SK-N-SH (cell line): ENCODE data around the gene OR9A4. TPM values are rescaled to one million over a fixed set of nuclear protein-coding genes. Genes with fewer than 3 reads are reported as not detected.

Experiments used
- CTCF ChIA-PET: fragments of 300-600, 350-600 bp; formaldehyde crosslinking; extraction: SDS; loops from one replicate; lab custom pipeline; 2021; lab: Yijun Ruan, JAX
- POLR2A ChIA-PET: fragments of 350-600 bp; sonication (Branson Sonifier 250); formaldehyde crosslinking; extraction: SDS; loops from one replicate; lab custom pipeline; 2020; ENCODE audit warnings: antibody characterized with exemption, inconsistent platforms; lab: Yijun Ruan, JAX
- DNase-seq: peaks from one replicate; pipeline ENCODE4 v3.0.0; 2012
- H2AFZ ChIP-seq: fragments of 200-600 bp; sonication (generic); 2 replicates; pipeline ENCODE4 v1.8.1; 2016; ENCODE audit warnings: antibody characterized with exemption, mild to moderate bottlenecking, low read depth
- H3F3A ChIP-seq: fragments of 200-600 bp; sonication (generic); replicated peaks from 2 replicates; pipeline ENCODE3; 2016; ENCODE audit warnings: antibody characterized with exemption, mild to moderate bottlenecking; ENCODE audit not compliant: insufficient read depth
- H3K27ac ChIP-seq, 2 experiments: fragments of 200-500 bp in 1 of 2; fragments of 200-600 bp in 1 of 2; sonication (Bioruptor generic) in 1 of 2; sonication (generic), shearing (Covaris generic) in 1 of 2; 2 replicates each; pipeline versions ENCODE4 v1.5.1 to v1.6.1; 2014 to 2016; ENCODE audit warnings: low read depth in 2 of 2, inconsistent platforms in 1 of 2, low read length in 1 of 2, mild to moderate bottlenecking in 1 of 2, mixed read lengths in 1 of 2
- H3K27me3 ChIP-seq: fragments of 200-600 bp; sonication (generic), shearing (Covaris generic); 2 replicates; pipeline ENCODE4 v1.6.1; 2016; ENCODE audit warnings: mixed run types; ENCODE audit not compliant: insufficient read depth
- H3K36me3 ChIP-seq, 2 experiments: fragments of 200-500 bp in 1 of 2; fragments of 200-600 bp in 1 of 2; sonication (Bioruptor generic) in 1 of 2; sonication (generic) in 1 of 2; replicated peaks in 1 of 2; 2 replicates each; pipeline versions ENCODE3 to v1.5.1; 2014 to 2016; ENCODE audit warnings: low read length in 1 of 2, mild to moderate bottlenecking in 1 of 2; ENCODE audit not compliant: insufficient read depth in 2 of 2, control insufficient read depth in 1 of 2
- H3K4me1 ChIP-seq, 2 experiments: fragments of 200-500 bp in 1 of 2; fragments of 200-600 bp in 1 of 2; sonication (Bioruptor generic) in 1 of 2; sonication (generic), shearing (Covaris generic) in 1 of 2; 2 replicates each; pipeline versions ENCODE4 v1.5.1 to v1.6.1; 2014 to 2016; ENCODE audit warnings: low read depth in 1 of 2, low read length in 1 of 2, mixed run types in 1 of 2; ENCODE audit not compliant: insufficient read depth in 2 of 2, control insufficient read depth in 1 of 2
- H3K4me2 ChIP-seq: fragments of 200-600 bp; sonication (generic), shearing (Covaris generic); 2 replicates; pipeline ENCODE4 v1.6.1; 2017; ENCODE audit warnings: mixed run types
- H3K4me3 ChIP-seq, 2 experiments: fragments of 200-500 bp in 1 of 2; fragments of 200-600 bp in 1 of 2; sonication (Bioruptor generic) in 1 of 2; sonication (generic), shearing (Covaris generic) in 1 of 2; 2 replicates each; pipeline versions ENCODE4 v1.5.1 to v1.8.1; 2014 to 2016; ENCODE audit warnings: low read depth in 2 of 2, inconsistent platforms in 1 of 2, low read length in 1 of 2, mild to moderate bottlenecking in 1 of 2, mixed read lengths in 1 of 2, moderate library complexity in 1 of 2
- H3K79me2 ChIP-seq: fragments of 200-600 bp; sonication (generic); 2 replicates; pipeline ENCODE4 v1.8.1; 2017; ENCODE audit warnings: mild to moderate bottlenecking; ENCODE audit not compliant: insufficient read depth
- H3K9ac ChIP-seq: fragments of 200-600 bp; sonication (generic); 2 replicates; pipeline ENCODE4 v1.6.1; 2017; ENCODE audit warnings: mixed run types
- H3K9me2 ChIP-seq: fragments of 200-600 bp; sonication (generic); 2 replicates; pipeline ENCODE4 v1.6.1; 2017; ENCODE audit warnings: mixed run types
- H3K9me3 ChIP-seq: fragments of 200-600 bp; sonication (generic); 2 replicates; pipeline ENCODE4 v1.6.1; 2017; ENCODE audit warnings: mixed run types, mild to moderate bottlenecking, moderate library complexity
- H4K20me1 ChIP-seq: fragments of 200-600 bp; sonication (generic); 2 replicates; pipeline ENCODE4 v1.6.1; 2017; ENCODE audit warnings: mild to moderate bottlenecking, mixed run types; ENCODE audit not compliant: insufficient read depth
- CHD2 ChIP-seq: fragments of 150-350 bp; IDR thresholded peaks from 2 replicates; pipeline ENCODE4 v1.6.1; 2018; ENCODE audit warnings: low read length; ENCODE audit not compliant: partially characterized antibody
- ELF1 ChIP-seq: IDR thresholded peaks from 2 replicates; pipeline ENCODE4 v1.4.0; 2012
- EP300 ChIP-seq, 2 experiments: IDR thresholded peaks; 2 replicates each; pipeline versions ENCODE4 v1.4.0 to v1.6.1; 2012; ENCODE audit warnings: borderline replicate concordance in 1 of 2, low read depth in 1 of 2, low read length in 1 of 2
- FOXM1 ChIP-seq: IDR thresholded peaks from 2 replicates; pipeline ENCODE4 v1.4.0; 2012; ENCODE audit warnings: low read depth, mild to moderate bottlenecking
- GATA2 ChIP-seq: sonication (generic); formaldehyde crosslinking; IDR thresholded peaks from 2 replicates; pipeline ENCODE4 v1.5.0; 2020; ENCODE audit warnings: mild to moderate bottlenecking, missing genetic modification reagents
- JUND ChIP-seq: IDR thresholded peaks from 2 replicates; pipeline ENCODE4 v1.4.0; 2012
- MEF2A ChIP-seq: IDR thresholded peaks from 2 replicates; pipeline ENCODE4 v1.4.0; 2012; ENCODE audit warnings: low read depth, borderline replicate concordance
- MXI1 ChIP-seq: IDR thresholded peaks from 2 replicates; pipeline ENCODE4 v1.6.1; 2012; ENCODE audit warnings: mild to moderate bottlenecking, low read depth, low read length, improper control_type of control experiment
- NRF1 ChIP-seq: IDR thresholded peaks from 2 replicates; pipeline ENCODE4 v1.6.1; 2012; ENCODE audit warnings: low read depth, mild to moderate bottlenecking, low read length
- POLR2AphosphoS5 ChIP-seq: IDR thresholded peaks from 2 replicates; pipeline ENCODE4 v1.6.1; 2012; ENCODE audit warnings: low read depth, low read length
- RFX5 ChIP-seq: IDR thresholded peaks from 2 replicates; pipeline ENCODE4 v1.6.1; 2012; ENCODE audit warnings: mild to moderate bottlenecking, improper control_type of control experiment, low read length
- TAF1 ChIP-seq: IDR thresholded peaks from 2 replicates; pipeline ENCODE4 v1.6.1; 2012; ENCODE audit warnings: low read depth, mild to moderate bottlenecking, low read length, moderate library complexity, borderline replicate concordance
- TCF12 ChIP-seq: IDR thresholded peaks from 2 replicates; pipeline ENCODE4 v1.4.0; 2012
- TEAD4 ChIP-seq: IDR thresholded peaks from 2 replicates; pipeline ENCODE4 v1.4.0; 2012; ENCODE audit warnings: mild to moderate bottlenecking, borderline replicate concordance; ENCODE audit not compliant: insufficient read depth
- YY1 ChIP-seq: IDR thresholded peaks from 2 replicates; pipeline ENCODE4 v1.4.0; 2012; ENCODE audit warnings: low read depth, mild to moderate bottlenecking
- WGBS: methylation state at CpG from one replicate; pipeline ENCODE4 v1.1.6; 2017; ENCODE audit warnings: low lambda C conversion rate; 5-methylcytosine and 5-hydroxymethylcytosine counted together
- polyA plus RNA-seq, 3 experiments: library from polyadenylated mRNA; depleted of rRNA; stranded (reverse); fragments of >200 nt; gene quantifications; 2 replicates each; pipeline ENCODE4 v1.2.3, GENCODE V29; 2012
- TF ChIP-seq, protein P1 (sequence below): fragments of 200-600 bp; sonication (generic); IDR thresholded peaks from 2 replicates; pipeline ENCODE4 v1.6.1; 2017; ENCODE audit warnings: antibody characterized with exemption, mild to moderate bottlenecking, moderate library complexity
- TF ChIP-seq, protein P2 (sequence below): fragments of 150-350 bp; IDR thresholded peaks from 2 replicates; pipeline ENCODE4 v1.6.1; 2017; ENCODE audit warnings: antibody characterized with exemption, low read length, low read depth, borderline replicate concordance
- TF ChIP-seq, protein P3 (sequence below): IDR thresholded peaks from 2 replicates; pipeline ENCODE4 v1.6.1; 2012; ENCODE audit warnings: mild to moderate bottlenecking, low read depth, low read length, moderate library complexity
- TF ChIP-seq, protein P4 (sequence below): IDR thresholded peaks from 2 replicates; pipeline ENCODE4 v1.4.0; 2012; ENCODE audit warnings: low read depth, borderline replicate concordance

Gene OR9A4
- polyA plus RNA-seq, 1 of the 3 experiments (the other 2 are of a cell fraction), result not detected

DNA sequence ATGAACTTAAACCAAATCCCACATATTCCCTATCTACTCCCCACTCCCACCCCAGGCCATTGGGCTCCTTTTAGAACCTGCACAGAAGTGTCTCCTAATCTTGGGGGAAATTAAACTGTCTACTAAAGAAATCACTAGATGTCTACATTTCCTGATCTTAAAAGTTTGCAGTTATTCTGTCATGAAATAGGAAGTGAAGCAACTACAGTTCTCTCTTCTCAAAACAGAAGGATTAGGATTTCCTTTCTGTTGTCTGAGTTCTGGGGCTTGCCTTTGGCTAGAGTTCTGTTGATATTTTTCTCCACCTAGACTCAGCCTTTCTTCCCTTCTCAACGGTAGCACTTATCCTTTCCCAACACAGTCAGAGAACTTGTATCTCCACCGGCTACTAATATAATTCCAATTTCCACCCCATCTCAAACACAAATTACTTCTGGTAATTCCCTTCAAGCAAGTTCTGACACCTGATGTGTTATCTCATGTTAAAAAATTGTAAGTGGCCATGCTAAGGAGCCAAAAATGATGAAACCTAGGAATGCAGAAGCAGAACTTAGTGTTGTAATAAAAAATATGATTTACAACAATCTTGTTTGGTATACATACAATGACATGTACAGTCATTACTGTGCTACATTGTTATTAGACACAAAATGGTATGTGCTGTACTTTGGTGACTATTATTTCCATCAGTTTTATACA is 12.1 kb downstream of the OR9A4 start:
- Histone ChIP-seq H3K4me1 (no peaks in the 10 kb centered on the region), H3K9me2 (no peaks in the 10 kb centered on the region), H3F3A (no peaks in the 10 kb centered on the region), H3K4me2 (no peak overlapping the region), H3K36me3 (no peaks in the 10 kb centered on the region), H2AFZ (no peak overlapping the region), H3K27ac (no peak overlapping the region), H3K27me3 (no peaks in the 10 kb centered on the region), H3K9ac (no peak overlapping the region), H4K20me1 (no peaks in the 10 kb centered on the region), H3K79me2 (no peaks in the 10 kb centered on the region), H3K4me3 (no peak overlapping the region), H3K9me3 (no peaks in the 10 kb centered on the region)
- ChIA-PET CTCF (no interaction called here), POLR2A (no interaction called here)
- 6% methylated on average over 2 of the region's 2 CpGs for WGBS
- DNase-seq, result no peak
- no peak for TF ChIP-seq CHD2
- no peak for TF ChIP-seq TEAD4
- no peak for TF ChIP-seq MEF2A
- TF ChIP-seq, protein P1, sequence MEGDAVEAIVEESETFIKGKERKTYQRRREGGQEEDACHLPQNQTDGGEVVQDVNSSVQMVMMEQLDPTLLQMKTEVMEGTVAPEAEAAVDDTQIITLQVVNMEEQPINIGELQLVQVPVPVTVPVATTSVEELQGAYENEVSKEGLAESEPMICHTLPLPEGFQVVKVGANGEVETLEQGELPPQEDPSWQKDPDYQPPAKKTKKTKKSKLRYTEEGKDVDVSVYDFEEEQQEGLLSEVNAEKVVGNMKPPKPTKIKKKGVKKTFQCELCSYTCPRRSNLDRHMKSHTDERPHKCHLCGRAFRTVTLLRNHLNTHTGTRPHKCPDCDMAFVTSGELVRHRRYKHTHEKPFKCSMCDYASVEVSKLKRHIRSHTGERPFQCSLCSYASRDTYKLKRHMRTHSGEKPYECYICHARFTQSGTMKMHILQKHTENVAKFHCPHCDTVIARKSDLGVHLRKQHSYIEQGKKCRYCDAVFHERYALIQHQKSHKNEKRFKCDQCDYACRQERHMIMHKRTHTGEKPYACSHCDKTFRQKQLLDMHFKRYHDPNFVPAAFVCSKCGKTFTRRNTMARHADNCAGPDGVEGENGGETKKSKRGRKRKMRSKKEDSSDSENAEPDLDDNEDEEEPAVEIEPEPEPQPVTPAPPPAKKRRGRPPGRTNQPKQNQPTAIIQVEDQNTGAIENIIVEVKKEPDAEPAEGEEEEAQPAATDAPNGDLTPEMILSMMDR, result no peak
- no peak for TF ChIP-seq YY1
- no peak for TF ChIP-seq TAF1
- no peak for TF ChIP-seq GATA2 (CRISPR knock-in tag)
- TF ChIP-seq MXI1, result no peak
- TF ChIP-seq JUND, result no peak
- no peak for TF ChIP-seq NRF1
- TF ChIP-seq, protein P2, sequence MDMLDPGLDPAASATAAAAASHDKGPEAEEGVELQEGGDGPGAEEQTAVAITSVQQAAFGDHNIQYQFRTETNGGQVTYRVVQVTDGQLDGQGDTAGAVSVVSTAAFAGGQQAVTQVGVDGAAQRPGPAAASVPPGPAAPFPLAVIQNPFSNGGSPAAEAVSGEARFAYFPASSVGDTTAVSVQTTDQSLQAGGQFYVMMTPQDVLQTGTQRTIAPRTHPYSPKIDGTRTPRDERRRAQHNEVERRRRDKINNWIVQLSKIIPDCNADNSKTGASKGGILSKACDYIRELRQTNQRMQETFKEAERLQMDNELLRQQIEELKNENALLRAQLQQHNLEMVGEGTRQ, result no peak
- TF ChIP-seq ELF1, result no peak
- no peak for TF ChIP-seq FOXM1
- no peak for TF ChIP-seq RFX5
- TF ChIP-seq TCF12, result no peak
- no peak for TF ChIP-seq EP300 (IDR thresholded peaks at IDR 0.05; ENCODE audit: borderline replicate concordance in 1 of 2, low read depth in 1 of 2, low read length in 1 of 2)

DNA sequence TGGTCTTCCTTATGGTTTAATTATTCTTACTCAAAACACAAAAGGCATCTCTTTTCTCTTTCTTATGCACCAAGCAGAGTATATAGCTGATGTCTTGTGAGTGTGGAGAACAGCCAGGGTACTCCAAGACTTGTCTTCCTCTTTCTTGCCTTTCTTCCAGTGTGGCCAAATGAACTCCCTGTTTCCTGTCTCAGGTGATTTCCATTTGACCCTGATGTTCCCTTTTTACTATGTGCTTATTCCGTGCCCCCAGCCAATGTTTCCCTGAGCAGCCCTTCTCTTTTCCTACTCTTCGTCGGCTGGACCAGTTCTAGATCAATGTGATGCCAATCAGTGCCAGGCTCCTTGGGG is 12.6 kb downstream of the OR9A4 start:
- H3K4me1 ChIP-seq, result no peaks in the 10 kb centered on the region
- H3K9ac ChIP-seq, result no peak overlapping the region
- H3K9me3 ChIP-seq, result no peaks in the 10 kb centered on the region
- H3F3A ChIP-seq, result no peaks in the 10 kb centered on the region
- WGBS, result 24% methylated on average over 3 of the region's 3 CpGs
- no peaks in the 10 kb centered on the region for H3K36me3 ChIP-seq
- H2AFZ ChIP-seq, result no peak overlapping the region
- H3K27me3 ChIP-seq, result no peaks in the 10 kb centered on the region
- H3K9me2 ChIP-seq, result no peaks in the 10 kb centered on the region
- DNase-seq, result no peak
- no peaks in the 10 kb centered on the region for H3K79me2 ChIP-seq
- no peak overlapping the region for H3K4me3 ChIP-seq
- H3K4me2 ChIP-seq, result no peak overlapping the region
- no peak overlapping the region for H3K27ac ChIP-seq
- ChIA-PET POLR2A (no interaction called here), CTCF (interaction anchor here (1.0 kb wide), 1 partner anchor 47 kb away, joined by 4 read pairs; no protein-coding TSS in a partner anchor)
- no peaks in the 10 kb centered on the region for H4K20me1 ChIP-seq
- TF ChIP-seq, protein P3, sequence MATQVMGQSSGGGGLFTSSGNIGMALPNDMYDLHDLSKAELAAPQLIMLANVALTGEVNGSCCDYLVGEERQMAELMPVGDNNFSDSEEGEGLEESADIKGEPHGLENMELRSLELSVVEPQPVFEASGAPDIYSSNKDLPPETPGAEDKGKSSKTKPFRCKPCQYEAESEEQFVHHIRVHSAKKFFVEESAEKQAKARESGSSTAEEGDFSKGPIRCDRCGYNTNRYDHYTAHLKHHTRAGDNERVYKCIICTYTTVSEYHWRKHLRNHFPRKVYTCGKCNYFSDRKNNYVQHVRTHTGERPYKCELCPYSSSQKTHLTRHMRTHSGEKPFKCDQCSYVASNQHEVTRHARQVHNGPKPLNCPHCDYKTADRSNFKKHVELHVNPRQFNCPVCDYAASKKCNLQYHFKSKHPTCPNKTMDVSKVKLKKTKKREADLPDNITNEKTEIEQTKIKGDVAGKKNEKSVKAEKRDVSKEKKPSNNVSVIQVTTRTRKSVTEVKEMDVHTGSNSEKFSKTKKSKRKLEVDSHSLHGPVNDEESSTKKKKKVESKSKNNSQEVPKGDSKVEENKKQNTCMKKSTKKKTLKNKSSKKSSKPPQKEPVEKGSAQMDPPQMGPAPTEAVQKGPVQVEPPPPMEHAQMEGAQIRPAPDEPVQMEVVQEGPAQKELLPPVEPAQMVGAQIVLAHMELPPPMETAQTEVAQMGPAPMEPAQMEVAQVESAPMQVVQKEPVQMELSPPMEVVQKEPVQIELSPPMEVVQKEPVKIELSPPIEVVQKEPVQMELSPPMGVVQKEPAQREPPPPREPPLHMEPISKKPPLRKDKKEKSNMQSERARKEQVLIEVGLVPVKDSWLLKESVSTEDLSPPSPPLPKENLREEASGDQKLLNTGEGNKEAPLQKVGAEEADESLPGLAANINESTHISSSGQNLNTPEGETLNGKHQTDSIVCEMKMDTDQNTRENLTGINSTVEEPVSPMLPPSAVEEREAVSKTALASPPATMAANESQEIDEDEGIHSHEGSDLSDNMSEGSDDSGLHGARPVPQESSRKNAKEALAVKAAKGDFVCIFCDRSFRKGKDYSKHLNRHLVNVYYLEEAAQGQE, result no peak
- TF ChIP-seq TAF1 (no peak), POLR2AphosphoS5 (no peak), EP300 (IDR thresholded peaks at IDR 0.05; ENCODE audit: borderline replicate concordance in 1 of 2, low read depth in 1 of 2, low read length in 1 of 2) (no peak), MEF2A (no peak)
- TF ChIP-seq, protein P4, sequence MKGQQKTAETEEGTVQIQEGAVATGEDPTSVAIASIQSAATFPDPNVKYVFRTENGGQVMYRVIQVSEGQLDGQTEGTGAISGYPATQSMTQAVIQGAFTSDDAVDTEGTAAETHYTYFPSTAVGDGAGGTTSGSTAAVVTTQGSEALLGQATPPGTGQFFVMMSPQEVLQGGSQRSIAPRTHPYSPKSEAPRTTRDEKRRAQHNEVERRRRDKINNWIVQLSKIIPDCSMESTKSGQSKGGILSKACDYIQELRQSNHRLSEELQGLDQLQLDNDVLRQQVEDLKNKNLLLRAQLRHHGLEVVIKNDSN, result no peak
- TF ChIP-seq, protein P1, result no peak
